Fibroblast of lung (primary cell): ENCODE measurements around the gene UBE2J2. TPM values are rescaled to one million over a fixed set of nuclear protein-coding genes. Genes with fewer than 3 reads are reported as not detected.

Experiments used
- DNase-seq, 2 donors: peaks; one replicate each; pipeline versions ENCODE4 v3.0.0 to v3.0.0-alpha.2; 2010; ENCODE audit warnings: low read depth in 2 of 2
- H2AFZ ChIP-seq: 2 replicates; pipeline ENCODE4 v1.5.1; 2012; ENCODE audit warnings: low read length, control low read depth, inconsistent platforms
- H3K27ac ChIP-seq: 2 replicates; pipeline ENCODE4 v1.5.1; 2011; ENCODE audit warnings: low read length, control low read depth; ENCODE audit not compliant: insufficient read depth
- H3K27me3 ChIP-seq: 2 replicates; pipeline ENCODE4 v1.5.1; 2011; ENCODE audit warnings: mild to moderate bottlenecking, low read length; ENCODE audit not compliant: control insufficient read depth, insufficient read depth
- H3K36me3 ChIP-seq: 2 replicates; pipeline ENCODE4 v1.5.1; 2011; ENCODE audit warnings: low read length; ENCODE audit not compliant: control insufficient read depth, insufficient read depth
- H3K4me1 ChIP-seq: 2 replicates; pipeline ENCODE4 v1.5.1; 2011; ENCODE audit warnings: low read length; ENCODE audit not compliant: control insufficient read depth, insufficient read depth; ENCODE audit errors: extremely low read depth
- H3K4me2 ChIP-seq: 2 replicates; pipeline ENCODE4 v1.5.1; 2011; ENCODE audit warnings: low read length, control low read depth; ENCODE audit not compliant: insufficient read depth; ENCODE audit errors: extremely low read depth
- H3K4me3 ChIP-seq, 4 experiments: fragments of 200-600 bp in 1 of 4; sonication (generic) in 1 of 4; replicated peaks in 1 of 4; 2 replicates each; pipeline ENCODE4 v1.5.1; 2011 to 2016; ENCODE audit warnings: low read length in 4 of 4, low read depth in 3 of 4, mild to moderate bottlenecking in 3 of 4, control low read depth in 2 of 4, inconsistent platforms in 1 of 4, mixed read lengths in 1 of 4; ENCODE audit not compliant: insufficient read depth in 1 of 4; ENCODE audit errors: control extremely low read depth in 1 of 4
- H3K79me2 ChIP-seq: 2 replicates; pipeline ENCODE4 v1.5.1; 2012; ENCODE audit warnings: mild to moderate bottlenecking, low read length, inconsistent platforms; ENCODE audit not compliant: control insufficient read depth, insufficient read depth
- H3K9ac ChIP-seq: 2 replicates; pipeline ENCODE4 v1.5.1; 2011; ENCODE audit warnings: mild to moderate bottlenecking, low read length, control low read depth; ENCODE audit not compliant: insufficient read depth
- H3K9me3 ChIP-seq: 2 replicates; pipeline ENCODE4 v1.5.1; 2012; ENCODE audit warnings: low read depth, low read length; ENCODE audit not compliant: control insufficient read depth, insufficient read depth
- H4K20me1 ChIP-seq: 2 replicates; pipeline ENCODE4 v1.5.1; 2011; ENCODE audit warnings: low read length; ENCODE audit not compliant: control insufficient read depth, insufficient read depth; ENCODE audit errors: extremely low read depth
- CTCF ChIP-seq, 2 donors: IDR thresholded peaks in 1 of 2; conservative IDR thresholded peaks in 1 of 2; 1 replicate in 1 of 2; 2 replicates in 1 of 2; pipeline ENCODE4 v1.5.1; 2011 to 2012; ENCODE audit warnings: low read length in 2 of 2, control low read depth in 1 of 2, inconsistent platforms in 1 of 2, low read depth in 1 of 2, mild to moderate bottlenecking in 1 of 2
- EZH2 ChIP-seq: IDR thresholded peaks from 2 replicates; pipeline ENCODE4 v1.5.1; 2012; ENCODE audit warnings: low read length, control low read depth, mild to moderate bottlenecking; ENCODE audit errors: missing control alignments
- polyA plus RNA-seq, 2 donors: library from polyadenylated mRNA; depleted of rRNA in 1 of 2; stranded (reverse) in 1 of 2; unstranded in 1 of 2; fragments of >200 nt; gene quantifications; 2 replicates each; pipeline ENCODE4 v1.2.1, GENCODE V29; 2011 to 2012; ENCODE audit warnings: missing spikeins in 1 of 2
- total RNA-seq: library from RNA; depleted of rRNA; stranded (reverse); fragments of >200 nt; gene quantifications from 2 replicates; pipeline ENCODE4 v1.2.1, GENCODE V29; 2014

Gene UBE2J2
- total and polyA plus RNA-seq, 2 donors (not counting 1 experiment from before 2014, with no cell fraction given) = 32.3 to 47.2 TPM

- no peak overlapping the region for H3K4me3 ChIP-seq
- H3K79me2 ChIP-seq = peaks cover 48% of the 10 kb centered on the region
- H3K36me3 ChIP-seq = peaks cover 31% of the 10 kb centered on the region
- H3K9me3 ChIP-seq = no peaks in the 10 kb centered on the region
- no peak overlapping the region for H3K9ac ChIP-seq
- DNase-seq = no peak
- no peaks in the 10 kb centered on the region for H4K20me1 ChIP-seq
- TF ChIP-seq EZH2 = no peak
- TF ChIP-seq CTCF (conservative IDR thresholded peaks at IDR 0.05 in 1 of 2, IDR thresholded peaks at IDR 0.05 in 1 of 2; ENCODE audit: low read depth in 1 of 2, low read length in 2 of 2) = no peak
- peaks cover 17% of the 10 kb centered on the region for H3K4me1 ChIP-seq
- H3K27me3 ChIP-seq = no peaks in the 10 kb centered on the region
- H2AFZ ChIP-seq = no peak overlapping the region
- no peak overlapping the region for H3K4me2 ChIP-seq
- peak overlapping the region; percentile 5 for H3K27ac ChIP-seq
Observed at GRCh38 chr1:1260843-1261560, 12.7 kb downstream of the UBE2J2 start.

- Histone ChIP-seq H3K4me2 (no peak overlapping the region), H3K9ac (no peak overlapping the region)
Observed at GRCh38 chr1:1259951-1260600, 13.6 kb downstream of the UBE2J2 start.

More at GRCh38 chr1:1259951-1260600, 13.6 kb downstream of the UBE2J2 start:
- peaks cover 45% of the 10 kb centered on the region for H3K79me2 ChIP-seq
- peaks cover 36% of the 10 kb centered on the region for H3K36me3 ChIP-seq
- H3K27ac ChIP-seq = peak overlapping the region; percentile 23
- no peaks in the 10 kb centered on the region for H4K20me1 ChIP-seq
- H3K9me3 ChIP-seq = no peaks in the 10 kb centered on the region
- H3K27me3 ChIP-seq = no peaks in the 10 kb centered on the region
- no peak for TF ChIP-seq CTCF (conservative IDR thresholded peaks at IDR 0.05 in 1 of 2, IDR thresholded peaks at IDR 0.05 in 1 of 2; ENCODE audit: low read depth in 1 of 2, low read length in 2 of 2)
- no peak for TF ChIP-seq EZH2
- no peak for DNase-seq
- H3K4me3 ChIP-seq = no peak overlapping the region
- H3K4me1 ChIP-seq = peaks cover 9% of the 10 kb centered on the region
- no peak overlapping the region for H2AFZ ChIP-seq
